Body of pancreas (tissue), 4 donors: ENCODE data around the gene SYP.
"Not testable (repeated sequence)": the region's sequence is repeated elsewhere in the genome, so short reads cannot be mapped to it uniquely, and the experiment has no call there.

Experiments used
- POLR2A ChIP-seq, 3 donors: fragments of 450-650 bp; IDR thresholded peaks; one replicate each; pipeline ENCODE4 v1.6.1; 2016; ENCODE audit warnings: antibody characterized with exemption in 3 of 3, mild to moderate bottlenecking in 2 of 3
- TF ChIP-seq, protein P1 (sequence below), 7 experiments: fragments of 450-650 bp in 4 of 7; fragments of 200-600 bp in 3 of 7; sonication (generic) in 3 of 7; IDR thresholded peaks; one replicate each; pipeline ENCODE4 v1.5.1; 2016 to 2019; ENCODE audit warnings: antibody characterized with exemption in 7 of 7

DNA sequence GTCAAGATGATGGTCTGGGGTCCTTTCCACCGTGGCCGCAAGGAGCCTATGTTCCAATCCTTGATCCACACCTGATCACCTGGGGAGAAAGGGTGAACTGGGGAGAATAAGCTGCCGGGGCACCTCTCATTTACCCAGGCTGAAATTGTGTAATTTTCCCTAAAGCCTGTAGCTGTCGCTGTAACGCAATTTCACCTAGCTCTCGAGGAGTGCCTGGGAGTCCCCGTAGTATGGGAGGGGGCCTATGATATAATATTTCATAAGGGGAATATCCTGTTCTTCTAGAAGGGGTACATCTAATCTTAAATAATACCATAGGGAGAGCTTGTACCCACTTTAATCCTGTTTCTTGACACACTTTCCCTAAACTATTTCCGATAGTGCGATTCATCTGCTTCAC, 57.7 kb downstream of the SYP start:
- TF ChIP-seq, protein P1, sequence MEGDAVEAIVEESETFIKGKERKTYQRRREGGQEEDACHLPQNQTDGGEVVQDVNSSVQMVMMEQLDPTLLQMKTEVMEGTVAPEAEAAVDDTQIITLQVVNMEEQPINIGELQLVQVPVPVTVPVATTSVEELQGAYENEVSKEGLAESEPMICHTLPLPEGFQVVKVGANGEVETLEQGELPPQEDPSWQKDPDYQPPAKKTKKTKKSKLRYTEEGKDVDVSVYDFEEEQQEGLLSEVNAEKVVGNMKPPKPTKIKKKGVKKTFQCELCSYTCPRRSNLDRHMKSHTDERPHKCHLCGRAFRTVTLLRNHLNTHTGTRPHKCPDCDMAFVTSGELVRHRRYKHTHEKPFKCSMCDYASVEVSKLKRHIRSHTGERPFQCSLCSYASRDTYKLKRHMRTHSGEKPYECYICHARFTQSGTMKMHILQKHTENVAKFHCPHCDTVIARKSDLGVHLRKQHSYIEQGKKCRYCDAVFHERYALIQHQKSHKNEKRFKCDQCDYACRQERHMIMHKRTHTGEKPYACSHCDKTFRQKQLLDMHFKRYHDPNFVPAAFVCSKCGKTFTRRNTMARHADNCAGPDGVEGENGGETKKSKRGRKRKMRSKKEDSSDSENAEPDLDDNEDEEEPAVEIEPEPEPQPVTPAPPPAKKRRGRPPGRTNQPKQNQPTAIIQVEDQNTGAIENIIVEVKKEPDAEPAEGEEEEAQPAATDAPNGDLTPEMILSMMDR (IDR thresholded peaks at IDR 0.05) = peak in 6 of 7 experiments; percentile 22 to 44 (median 40)
- not testable (repeated sequence) for TF ChIP-seq POLR2A (IDR thresholded peaks at IDR 0.05)
